Motor neuron (in vitro differentiated cells): Measurements from ENCODE around the gene ZC3H13. TPM values are rescaled to one million over a fixed set of nuclear protein-coding genes. Genes with fewer than 3 reads are reported as not detected.

Experiments
- ATAC-seq, 8 experiments: fragments of 200-7000 bp; cut with Tn5 transposase; replicated peaks in 6 of 8; 2 replicates each; pipeline ENCODE4 v1.8.0; 2021; ENCODE audit warnings: mild to moderate bottlenecking in 8 of 8, moderate library complexity in 8 of 8
- H3K27ac ChIP-seq, 2 donors: fragments of 250-450 bp; sonication (Bioruptor Pico); 2 replicates each; pipeline ENCODE4 v1.9.0; 2021; ENCODE audit warnings: antibody characterized with exemption in 2 of 2, mild to moderate bottlenecking in 2 of 2, moderate library complexity in 1 of 2
- H3K4me1 ChIP-seq, 2 donors: fragments of 250-450 bp; sonication (Bioruptor Pico); replicated peaks in 1 of 2; 2 replicates each; pipeline ENCODE4 v1.6.1; 2021; ENCODE audit warnings: antibody characterized with exemption in 2 of 2, mild to moderate bottlenecking in 2 of 2, moderate library complexity in 1 of 2
- H3K4me3 ChIP-seq, 5 donors: fragments of 250-450 bp; sonication (Bioruptor Pico); 2 replicates each; pipeline ENCODE4 v1.9.0; 2021; ENCODE audit warnings: antibody characterized with exemption in 5 of 5, mild to moderate bottlenecking in 5 of 5, moderate library complexity in 4 of 5
- WGBS, 10 experiments: fragments of 450-650 bp; shearing (Covaris generic); methylation state at CpG; one replicate each; pipeline ENCODE4 v1.0.0; 2022; 5-methylcytosine and 5-hydroxymethylcytosine counted together
- in situ Hi-C, 9 experiments: fragments of 400-800 bp; cut with MboI; loops; one replicate each; pipeline ENCODE4 v1.15.0; 2021; ENCODE audit warnings: low sequenced_read_pairs in 9 of 9, low pct_unique_long_range_greater_than_20kb in 2 of 9; ENCODE audit not compliant: unreplicated experiment in 9 of 9
- total RNA-seq, 8 experiments: library from RNA; unstranded; fragments of 300-600 nt; gene quantifications; 2 replicates each; pipeline versions ENCODE4 v1.2.3 to v1.2.4, GENCODE V29; 2022

The ZC3H13 gene
- total RNA-seq, 8 experiments from 2014 or later = 25.1 to 48.5 (median 32.2) TPM

DNA sequence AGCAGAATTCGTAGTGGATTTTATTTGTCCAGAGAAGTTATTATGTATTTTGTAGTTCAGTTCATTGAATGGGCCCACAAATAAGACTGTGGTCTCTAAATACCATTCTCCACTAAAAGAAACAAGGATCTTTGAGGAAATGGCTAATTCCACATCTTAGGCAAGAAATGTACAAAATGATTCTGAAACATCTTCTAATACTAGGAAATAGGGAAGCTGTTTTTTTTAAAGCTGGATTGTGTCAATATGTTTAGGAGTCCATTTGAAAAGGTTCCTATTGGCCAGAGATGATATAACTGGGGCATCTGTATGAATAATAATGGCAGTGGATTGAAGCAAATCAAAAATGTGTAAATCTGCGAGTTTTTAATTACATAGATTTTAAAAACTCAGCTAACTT, 112.5 kb downstream of the ZC3H13 start:
- 0 to 100% (median 66%) methylated on average over 1 to 2 of the region's 2 CpGs for WGBS, 10 experiments
- in situ Hi-C loops = no loop called here
- H3K4me3 ChIP-seq = no peak overlapping the region

DNA sequence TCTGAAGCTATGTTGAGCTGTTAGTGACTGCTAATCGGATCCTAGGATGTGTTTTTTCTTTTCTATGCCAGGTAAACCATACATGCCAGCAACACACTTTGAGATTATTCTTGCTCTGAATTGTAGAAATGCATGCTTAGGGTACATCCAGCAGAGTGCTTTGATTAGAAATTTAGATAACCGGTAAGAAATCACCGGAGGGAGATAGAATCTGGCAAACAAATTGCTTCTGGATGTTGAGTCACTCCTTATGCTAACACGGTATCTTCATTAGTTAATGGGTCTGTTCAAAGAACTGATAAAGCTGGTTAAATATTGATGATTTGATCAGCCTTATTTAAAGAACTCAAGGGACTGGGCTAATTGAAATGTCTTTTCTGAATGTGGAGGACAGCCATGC, 115.9 kb downstream of the ZC3H13 start:
- in situ Hi-C loops = no loop called here
- WGBS, 10 experiments = 0 to 88% (median 51%) methylated on average over 1 to 4 of the region's 4 CpGs

More for the DNA sequence above, 112.5 kb downstream of the ZC3H13 start:
- no peak for ATAC-seq
- Histone ChIP-seq H3K4me1 (no peaks in the 10 kb centered on the region), H3K27ac (no peak overlapping the region)

DNA sequence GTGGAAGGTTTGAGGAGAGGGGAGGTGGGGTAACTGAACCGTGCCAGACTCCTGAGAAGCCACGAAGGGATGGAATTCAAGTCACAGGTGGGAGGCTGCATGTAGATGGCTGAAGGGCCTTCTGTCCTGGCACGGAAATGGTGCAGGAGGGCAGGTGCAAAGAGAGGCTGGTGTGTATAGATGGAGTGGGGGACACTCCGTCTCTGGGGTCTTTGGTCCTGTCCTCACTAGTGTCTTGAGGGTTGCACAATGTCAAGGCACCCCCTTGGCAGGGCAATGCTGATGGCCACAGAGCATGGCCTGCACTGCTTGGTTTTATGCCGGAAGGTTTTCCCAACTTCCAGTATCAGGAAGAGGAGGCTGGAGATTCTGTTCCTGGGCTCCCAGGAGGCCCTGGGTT, 118.3 kb downstream of the ZC3H13 start:
- Histone ChIP-seq H3K4me3 (no peak overlapping the region), H3K27ac (no peak overlapping the region), H3K4me1 (peaks cover 0 to 4% of the 10 kb centered on the region in 2 donors)
- in situ Hi-C loops = no loop called here
- no peak for ATAC-seq
- WGBS, 10 experiments = 25 to 100% (median 93%) methylated on average over 1 to 5 of the region's 5 CpGs; no CpG with 5 or more reads in 4 of the 10 experiments

More for the DNA sequence above, 115.9 kb downstream of the ZC3H13 start:
- Histone ChIP-seq H3K4me1 (no peaks in the 10 kb centered on the region), H3K4me3 (no peak overlapping the region), H3K27ac (no peak overlapping the region)
- ATAC-seq = no peak

DNA sequence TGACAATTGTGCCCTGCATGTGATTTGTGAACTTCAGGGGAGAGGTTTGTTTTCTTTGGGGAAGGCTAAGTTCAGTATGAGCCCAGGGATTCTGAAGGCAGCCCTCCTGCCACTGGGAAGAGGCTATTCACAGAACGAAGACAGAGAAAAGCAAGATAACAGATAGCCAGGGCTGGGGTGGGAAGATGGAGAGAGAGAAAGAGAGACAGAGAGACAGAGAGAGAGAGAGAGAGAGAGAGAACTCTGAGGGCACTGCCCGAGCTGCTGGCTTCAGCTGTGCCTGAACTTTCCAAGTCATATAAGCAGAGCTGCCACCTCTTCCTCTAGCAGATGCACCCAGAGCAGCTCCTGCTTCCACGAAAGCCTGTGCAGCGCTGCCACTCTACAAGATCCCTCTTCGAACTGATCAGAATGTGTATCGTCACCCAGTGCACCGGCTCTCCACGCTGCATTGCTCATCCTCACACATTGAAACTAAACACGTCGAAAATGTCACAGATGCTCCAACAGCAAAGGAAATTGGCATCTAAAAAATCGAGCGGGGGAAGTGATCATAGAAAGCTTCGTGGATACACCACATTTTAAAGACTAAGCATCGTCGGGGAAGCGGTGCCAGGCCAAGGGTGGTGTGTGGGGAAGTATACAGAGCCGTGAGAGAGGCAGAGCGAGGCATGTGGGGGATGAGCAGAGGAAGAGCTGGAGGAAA, 119.2 kb downstream of the ZC3H13 start:
- in situ Hi-C loops = no loop called here
- 14 to 87% (median 61%) methylated on average over 3 to 15 of the region's 18 CpGs; no CpG with 5 or more reads in 2 of the 10 experiments for WGBS, 10 experiments
- peaks cover 0 to 4% of the 10 kb centered on the region in 2 donors for H3K4me1 ChIP-seq
- no peak overlapping the region for H3K4me3 ChIP-seq
- no peak for ATAC-seq
- no peak overlapping the region for H3K27ac ChIP-seq

DNA sequence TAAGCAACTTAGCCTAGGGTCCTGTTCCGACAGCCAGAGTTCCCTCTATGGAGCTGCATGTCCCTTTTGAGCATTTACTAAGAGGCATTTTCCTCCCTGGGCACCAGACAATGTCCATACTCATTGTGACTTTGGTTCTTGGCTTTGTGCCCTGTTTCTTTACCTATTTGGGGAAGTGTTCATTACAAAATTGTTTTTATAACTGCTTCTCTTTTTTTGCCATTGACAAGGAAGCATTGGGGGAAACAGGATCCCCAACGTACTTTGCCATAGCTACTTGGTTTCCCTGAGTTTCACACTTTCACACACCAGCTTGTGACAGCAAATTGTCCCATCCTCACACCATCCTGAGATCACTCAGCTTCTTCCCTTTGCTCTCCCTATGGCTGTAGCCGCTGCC, 119.9 kb downstream of the ZC3H13 start:
- ATAC-seq = no peak
- in situ Hi-C loops = no loop called here
- WGBS, 10 experiments = 26 to 100% (median 77%) methylated on average over 1 to 3 of the region's 3 CpGs; no CpG with 5 or more reads in 1 of the 10 experiments
- Histone ChIP-seq H3K4me1 (peaks cover 0 to 4% of the 10 kb centered on the region in 2 donors), H3K27ac (no peak overlapping the region), H3K4me3 (no peak overlapping the region)

DNA sequence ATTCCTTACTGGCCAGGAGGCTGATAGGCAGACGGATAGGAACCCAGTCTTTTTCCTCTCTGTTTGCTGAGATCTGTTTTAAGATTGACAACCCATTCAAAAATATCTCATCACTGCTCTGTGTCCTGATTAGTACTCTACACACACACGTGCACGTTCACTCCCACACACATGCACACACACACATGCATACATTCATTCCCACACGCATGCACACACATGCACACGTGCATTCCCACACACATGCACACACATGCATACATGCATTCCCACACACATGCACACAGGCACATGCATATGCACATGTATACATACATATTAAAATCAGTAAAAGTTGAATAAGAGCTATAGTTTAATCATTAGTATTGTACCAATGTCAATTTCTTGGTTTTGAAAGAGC, 120.4 kb downstream of the ZC3H13 start:
- no peak overlapping the region for H3K4me3 ChIP-seq
- peak in 1 of 8 experiments; percentile 20 for ATAC-seq
- 40 to 100% (median 92%) methylated on average over 1 to 5 of the region's 5 CpGs; no CpG with 5 or more reads in 3 of the 10 experiments for WGBS, 10 experiments
- no peak overlapping the region for H3K27ac ChIP-seq
- H3K4me1 ChIP-seq = peaks cover 0 to 4% of the 10 kb centered on the region in 2 donors
- in situ Hi-C loops = no loop called here

DNA sequence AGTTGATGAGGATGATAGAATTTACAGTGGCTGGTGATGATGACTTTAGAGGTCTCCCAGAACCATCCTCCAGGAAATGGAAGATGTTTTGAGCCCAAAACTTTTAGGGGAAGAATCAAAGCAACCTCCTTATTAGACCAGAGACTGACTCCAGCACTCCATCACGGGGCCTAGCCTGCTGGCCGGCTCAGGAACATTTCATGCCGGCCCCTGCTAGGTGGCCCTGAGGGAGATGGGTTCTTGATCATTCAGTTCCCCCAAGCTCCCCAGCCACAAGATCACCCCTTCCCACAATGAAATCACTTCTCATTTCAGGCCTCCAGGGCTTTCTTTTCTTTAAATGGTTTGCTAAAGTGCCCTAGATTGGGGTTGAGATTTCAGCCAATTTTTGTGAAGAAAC, 121.3 kb downstream of the ZC3H13 start:
- Histone ChIP-seq H3K27ac (no peak overlapping the region), H3K4me1 (peaks cover 0 to 4% of the 10 kb centered on the region in 2 donors), H3K4me3 (no peak overlapping the region)
- ATAC-seq = no peak
- WGBS, 10 experiments = 20 to 100% (median 80%) methylated on average over 1 to 3 of the region's 3 CpGs; no CpG with 5 or more reads in 5 of the 10 experiments
- in situ Hi-C loops = no loop called here

DNA sequence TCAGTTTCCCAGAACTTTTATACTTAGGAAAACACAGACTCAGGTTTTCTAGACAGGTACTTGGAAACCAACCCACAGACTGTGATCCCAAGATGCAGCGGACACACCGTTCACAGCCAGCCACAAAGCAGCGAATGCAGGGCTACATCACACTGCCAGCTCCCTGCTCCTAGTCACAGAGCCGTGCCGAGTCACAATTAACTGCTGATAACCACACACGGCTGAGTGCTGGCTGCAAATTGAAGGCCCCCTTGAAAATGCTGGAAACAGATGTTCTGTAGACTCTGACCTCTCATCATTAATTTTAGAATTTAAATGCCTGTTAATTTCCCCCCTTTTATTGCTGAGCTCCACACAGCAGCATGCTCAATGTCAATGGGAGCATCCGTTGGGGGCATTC, 122.4 kb downstream of the ZC3H13 start:
- Histone ChIP-seq H3K27ac (no peak overlapping the region), H3K4me3 (no peak overlapping the region), H3K4me1 (peaks cover 0 to 4% of the 10 kb centered on the region in 2 donors)
- in situ Hi-C loops = no loop called here
- ATAC-seq = peak in 2 of 8 experiments; percentile 21 to 65
- 27 to 71% (median 46%) methylated on average over 1 to 6 of the region's 7 CpGs; no CpG with 5 or more reads in 2 of the 10 experiments for WGBS, 10 experiments

DNA sequence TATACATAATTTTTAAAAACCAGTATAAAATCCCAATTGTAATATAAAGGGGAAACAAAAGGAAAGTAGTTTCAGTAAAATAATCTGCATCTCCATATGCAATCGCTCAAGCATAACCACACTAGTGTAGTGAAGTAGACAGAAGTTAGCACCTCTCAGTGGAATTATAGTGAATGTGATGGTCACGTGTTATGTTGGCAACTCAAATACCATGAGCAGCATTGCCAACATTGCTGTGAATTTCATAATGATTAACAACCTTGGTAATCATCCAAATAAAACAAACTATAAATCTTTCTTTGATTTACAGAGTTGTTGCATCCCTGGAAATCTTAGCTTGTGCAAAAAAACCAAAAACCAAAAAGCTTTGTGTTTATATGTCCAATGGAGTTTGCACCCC, 123.7 kb downstream of the ZC3H13 start:
- in situ Hi-C loops = no loop called here
- Histone ChIP-seq H3K27ac (no peak overlapping the region), H3K4me1 (peaks cover 0 to 4% of the 10 kb centered on the region in 2 donors), H3K4me3 (no peak overlapping the region)
- 0 to 100% (median 45%) methylated on average over 1 to 2 of the region's 2 CpGs; no CpG with 5 or more reads in 3 of the 10 experiments for WGBS, 10 experiments
- ATAC-seq = peak in 2 of 8 experiments; percentile 27 to 28

DNA sequence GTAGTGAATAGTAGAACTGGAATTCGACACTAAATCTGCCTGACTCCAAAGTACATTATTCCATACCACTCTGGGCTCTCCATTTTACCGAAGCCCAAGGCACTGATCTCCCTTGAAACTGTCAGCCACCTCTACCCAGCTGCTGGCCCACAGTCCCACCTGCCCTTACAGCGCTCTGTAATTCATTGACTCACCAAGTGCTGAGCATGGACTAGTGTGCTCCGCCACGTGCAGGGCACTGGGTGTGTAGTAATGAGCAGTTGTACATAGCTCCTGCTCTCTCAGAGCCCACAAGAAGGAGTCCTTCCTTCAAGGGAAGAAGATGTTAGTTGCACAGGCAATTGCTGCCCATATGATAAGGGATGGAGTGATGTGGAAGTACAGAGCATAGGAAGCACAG, 124.4 kb downstream of the ZC3H13 start:
- 43 to 90% (median 80%) methylated on average over 1 to 4 of the region's 5 CpGs; no CpG with 5 or more reads in 3 of the 10 experiments for WGBS, 10 experiments
- Histone ChIP-seq H3K4me1 (peaks cover 0 to 4% of the 10 kb centered on the region in 2 donors), H3K27ac (no peak overlapping the region), H3K4me3 (no peak overlapping the region)
- in situ Hi-C loops = no loop called here
- ATAC-seq = peak in 1 of 8 experiments; percentile 32

DNA sequence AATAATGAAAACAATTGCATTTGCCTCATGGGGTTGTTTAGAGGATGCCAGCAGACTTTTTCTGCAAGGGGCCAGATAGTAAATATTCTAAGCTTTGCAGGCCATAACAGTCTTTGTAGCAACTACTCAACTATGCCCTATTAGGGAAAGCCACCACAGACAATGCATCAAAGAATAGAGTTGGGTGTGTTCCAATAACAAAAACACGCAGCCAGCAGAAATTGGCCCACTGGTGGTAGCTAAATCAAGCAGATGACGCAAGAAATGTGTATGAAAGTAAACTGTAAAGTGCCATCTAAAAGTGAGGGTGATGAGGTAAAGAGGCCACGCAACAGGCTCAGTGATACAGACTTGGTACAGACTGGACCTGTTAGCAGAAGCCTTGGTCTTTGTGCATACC, 125.8 kb downstream of the ZC3H13 start:
- in situ Hi-C loops = no loop called here
- Histone ChIP-seq H3K4me1 (peaks cover 0 to 4% of the 10 kb centered on the region in 2 donors), H3K4me3 (no peak overlapping the region), H3K27ac (no peak overlapping the region)
- WGBS, 10 experiments = 13 to 100% (median 94%) methylated on average over 1 to 3 of the region's 3 CpGs; no CpG with 5 or more reads in 1 of the 10 experiments
- ATAC-seq = no peak

DNA sequence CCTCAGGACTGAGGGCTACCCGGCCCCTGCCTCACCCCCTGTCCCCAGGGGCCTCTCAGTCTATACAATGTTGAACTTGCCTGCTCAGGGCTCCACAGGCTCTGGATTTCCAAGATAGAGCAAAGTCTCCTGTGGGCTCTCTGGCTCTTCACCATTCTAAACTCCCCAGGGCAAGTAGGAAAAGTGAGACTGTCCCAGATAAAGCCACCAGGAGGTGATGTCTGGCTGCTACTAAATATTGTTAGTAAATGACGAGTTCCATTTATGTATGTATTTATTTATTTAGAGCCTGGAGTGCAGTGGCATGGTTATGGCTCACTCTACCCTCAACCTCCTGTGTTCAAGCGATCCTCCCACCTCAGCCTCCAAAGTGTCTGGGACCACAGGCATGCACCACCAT, 127.4 kb downstream of the ZC3H13 start:
- in situ Hi-C loops = no loop called here
- ATAC-seq = no peak
- Histone ChIP-seq H3K4me3 (no peak overlapping the region), H3K27ac (no peak overlapping the region), H3K4me1 (no peaks in the 10 kb centered on the region)
- WGBS, 10 experiments = 20 to 100% (median 83%) methylated on average over 1 to 2 of the region's 3 CpGs; no CpG with 5 or more reads in 6 of the 10 experiments

DNA sequence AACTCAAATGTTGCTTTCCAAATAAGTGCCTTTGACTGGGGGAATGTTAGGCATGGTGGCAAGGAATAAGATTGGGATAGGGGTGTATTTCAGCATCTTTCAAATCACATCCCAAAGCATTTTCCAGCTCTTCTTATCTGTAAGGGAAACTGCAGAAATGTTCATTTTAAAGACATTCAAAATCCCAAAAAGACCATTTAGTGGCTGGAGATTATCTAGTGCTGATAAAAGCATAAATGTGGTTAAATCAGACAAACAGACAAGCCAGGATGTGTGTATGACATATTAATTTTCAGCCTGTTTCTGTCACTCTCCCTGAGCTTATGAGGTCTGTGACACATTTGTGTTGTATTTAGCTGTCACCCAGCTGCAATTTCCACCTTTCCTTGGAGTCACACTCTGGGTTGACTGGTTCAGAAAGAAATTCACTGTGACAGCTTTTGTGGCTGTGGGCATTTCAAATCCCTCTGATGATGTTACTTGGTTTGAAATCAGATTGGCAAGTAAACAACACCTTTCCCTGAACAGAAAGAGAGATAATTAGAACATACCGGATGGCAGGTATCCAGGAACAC, 131.3 kb downstream of the ZC3H13 start:
- H3K4me1 ChIP-seq = no peaks in the 10 kb centered on the region
- WGBS, 10 experiments = 50 to 100% (median 100%) methylated on average over 1 of the region's 1 CpG; no CpG with 5 or more reads in 5 of the 10 experiments
- in situ Hi-C loops = no loop called here
- no peak overlapping the region for H3K27ac ChIP-seq
- no peak for ATAC-seq
- H3K4me3 ChIP-seq = no peak overlapping the region
